Measurements from ENCODE around the gene ZFYVE21.
"Not testable (repeated sequence)": the region's sequence is repeated elsewhere in the genome, so short reads cannot be mapped to it uniquely, and the experiment has no call there.

ZFYVE21 gene

DNA sequence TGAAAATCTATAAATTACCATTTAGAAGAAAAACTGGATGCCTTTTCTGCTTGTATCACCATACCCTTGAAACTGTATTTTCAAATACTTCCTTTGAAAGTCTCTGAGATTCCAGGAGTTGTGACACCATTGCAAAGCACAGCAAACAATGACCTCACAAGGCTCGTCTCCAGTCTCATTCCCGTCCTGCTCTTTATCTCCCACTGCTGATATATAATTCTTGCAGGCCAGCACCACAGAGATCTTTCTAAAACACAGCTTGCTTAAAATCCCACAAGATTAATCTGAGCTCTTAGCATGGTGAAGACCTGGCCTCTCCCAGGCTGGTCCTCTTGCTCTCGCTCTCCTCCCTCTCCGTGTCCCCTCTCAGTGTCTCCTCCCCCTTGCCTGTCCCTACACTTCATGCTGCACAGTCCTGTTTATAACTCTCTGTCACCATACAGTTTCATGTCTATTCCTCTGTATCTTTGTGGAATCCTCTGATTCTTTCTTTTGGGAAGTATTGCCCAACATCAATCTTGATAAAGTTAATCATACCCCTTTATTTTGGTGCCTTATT is 51.8 kb downstream of the ZFYVE21 start:
- Mint-ChIP-seq H3K27me3 (no peaks in the 10 kb centered on the region), H3K9me3 (no peaks in the 10 kb centered on the region), H3K27ac (peak overlapping the region in 1 of 2 donors; percentile 11), H3K36me3 (ENCODE audit: insufficient read depth) (peaks cover 4% of the 10 kb centered on the region), H3K4me1 (ENCODE audit: low read depth in 2 of 2) (peaks cover 5% of the 10 kb centered on the region in 2 donors), H3K4me3 (no peak overlapping the region)
- no peak for ATAC-seq (replicated peaks)
- no peak for DNase-seq

DNA sequence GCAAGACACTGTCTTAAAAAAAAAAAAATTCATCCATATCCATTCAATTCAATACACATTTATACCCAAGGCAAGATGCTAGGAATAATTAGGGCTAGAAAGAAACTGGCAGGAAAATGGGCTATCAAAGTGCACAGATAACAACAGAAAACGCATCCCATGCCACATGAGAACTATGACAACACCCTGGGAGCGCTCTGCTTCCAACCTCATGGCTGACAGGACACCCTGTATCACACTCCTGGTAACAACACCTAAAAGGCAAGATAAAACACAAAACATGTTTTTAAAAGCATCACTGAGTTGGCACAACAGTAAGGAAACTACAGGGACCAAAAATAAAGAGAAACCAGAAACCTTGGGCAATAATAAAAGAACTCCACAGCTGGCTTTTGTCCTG is 54.9 kb downstream of the ZFYVE21 start:
- Mint-ChIP-seq H3K4me3 (no peak overlapping the region), H3K36me3 (ENCODE audit: insufficient read depth) (peaks cover 4% of the 10 kb centered on the region), H3K27ac (no peak overlapping the region), H3K9me3 (no peaks in the 10 kb centered on the region), H3K4me1 (ENCODE audit: low read depth in 2 of 2) (peaks cover under 1 to 1% of the 10 kb centered on the region in 2 donors), H3K27me3 (no peaks in the 10 kb centered on the region)
- ATAC-seq (replicated peaks) (no peak), DNase-seq (no peak)

DNA sequence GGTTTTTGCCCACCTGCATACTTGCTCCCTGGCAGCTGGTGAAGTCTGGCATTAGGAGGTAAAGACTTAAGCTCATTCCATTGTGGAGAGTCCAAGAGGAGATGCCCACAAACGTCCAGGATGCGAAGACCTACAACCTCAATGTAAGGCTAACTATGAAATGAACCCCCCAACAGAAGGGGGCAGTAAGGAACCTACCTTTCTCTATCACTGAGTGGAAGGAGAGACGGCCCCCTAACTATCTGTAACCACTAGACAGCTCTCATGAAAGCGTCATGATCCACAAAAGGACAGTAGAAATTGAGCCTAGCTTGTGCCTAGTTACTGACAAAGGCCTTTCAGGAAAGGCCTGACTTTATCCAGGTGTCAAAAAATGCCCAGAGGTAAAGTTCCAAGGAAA is 55.3 kb downstream of the ZFYVE21 start:
- no peak for DNase-seq
- peaks cover 4% of the 10 kb centered on the region for H3K36me3 Mint-ChIP-seq (ENCODE audit: insufficient read depth)
- no peak overlapping the region for H3K27ac Mint-ChIP-seq
- H3K9me3 Mint-ChIP-seq, result no peaks in the 10 kb centered on the region
- peaks cover 0 to 4% of the 10 kb centered on the region in 2 donors for H3K4me1 Mint-ChIP-seq (ENCODE audit: low read depth in 2 of 2)
- no peaks in the 10 kb centered on the region for H3K27me3 Mint-ChIP-seq
- no peak for ATAC-seq (replicated peaks)
- no peak overlapping the region for H3K4me3 Mint-ChIP-seq

DNA sequence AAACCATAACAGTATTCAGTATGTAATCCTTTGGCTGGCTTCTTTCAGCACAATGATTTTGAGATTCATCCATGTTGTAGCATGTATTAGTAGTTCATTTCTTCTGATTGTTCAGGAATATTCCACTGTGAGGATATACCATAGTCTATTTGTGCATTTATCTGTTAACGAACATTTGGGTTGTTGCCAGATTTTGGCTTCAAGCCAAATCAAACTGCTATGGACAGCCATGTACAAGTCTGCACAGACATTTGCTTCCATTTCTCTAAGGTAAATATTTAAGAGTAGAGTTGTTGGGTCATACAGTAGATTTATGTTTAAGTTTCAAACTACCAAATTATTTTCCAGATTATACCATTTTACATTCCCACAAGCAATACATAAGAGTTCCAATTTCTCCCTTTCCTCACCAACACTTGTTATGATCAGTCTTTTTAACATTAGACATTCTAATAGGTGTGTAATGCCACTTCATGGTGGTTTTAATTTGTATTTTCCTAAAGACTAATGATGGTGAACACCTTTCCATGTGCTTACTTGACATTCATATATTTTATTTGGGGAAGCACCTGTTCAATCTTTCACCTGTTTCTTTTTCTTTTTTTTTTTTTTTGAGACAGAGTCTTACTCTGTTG is 56.6 kb downstream of the ZFYVE21 start:
- Mint-ChIP-seq H3K27me3 (no peaks in the 10 kb centered on the region), H3K9me3 (no peaks in the 10 kb centered on the region), H3K27ac (no peak overlapping the region), H3K4me1 (ENCODE audit: low read depth in 2 of 2) (peaks cover 0 to 4% of the 10 kb centered on the region in 2 donors), H3K36me3 (ENCODE audit: insufficient read depth) (peaks cover 4% of the 10 kb centered on the region), H3K4me3 (no peak overlapping the region)
- DNase-seq (no peak), ATAC-seq (replicated peaks) (no peak)

DNA sequence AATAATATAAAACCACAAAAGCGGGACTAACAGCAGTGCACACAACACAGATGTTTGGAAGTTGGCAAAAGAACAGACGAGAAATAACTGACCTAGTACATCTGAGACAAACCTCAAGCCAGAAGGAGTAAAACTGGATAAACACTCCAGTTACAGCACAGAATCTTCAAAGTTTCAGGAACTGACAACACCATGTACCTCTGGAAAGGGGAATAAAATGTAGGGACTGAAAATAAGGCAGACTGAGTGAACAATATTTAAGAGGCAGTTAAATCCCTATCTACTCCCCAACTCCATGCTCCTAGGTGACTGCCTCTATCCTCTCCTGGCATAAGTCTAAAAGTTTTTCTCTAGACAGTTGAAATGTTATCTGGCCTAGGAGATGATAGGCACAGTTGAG is 57.9 kb downstream of the ZFYVE21 start:
- Mint-ChIP-seq H3K27me3 (no peaks in the 10 kb centered on the region), H3K9me3 (no peaks in the 10 kb centered on the region), H3K27ac (no peak overlapping the region), H3K4me3 (no peak overlapping the region), H3K4me1 (ENCODE audit: low read depth in 2 of 2) (peaks cover 0 to 4% of the 10 kb centered on the region in 2 donors), H3K36me3 (ENCODE audit: insufficient read depth) (peaks cover 13% of the 10 kb centered on the region)
- ATAC-seq (replicated peaks) (no peak), DNase-seq (no peak)

DNA sequence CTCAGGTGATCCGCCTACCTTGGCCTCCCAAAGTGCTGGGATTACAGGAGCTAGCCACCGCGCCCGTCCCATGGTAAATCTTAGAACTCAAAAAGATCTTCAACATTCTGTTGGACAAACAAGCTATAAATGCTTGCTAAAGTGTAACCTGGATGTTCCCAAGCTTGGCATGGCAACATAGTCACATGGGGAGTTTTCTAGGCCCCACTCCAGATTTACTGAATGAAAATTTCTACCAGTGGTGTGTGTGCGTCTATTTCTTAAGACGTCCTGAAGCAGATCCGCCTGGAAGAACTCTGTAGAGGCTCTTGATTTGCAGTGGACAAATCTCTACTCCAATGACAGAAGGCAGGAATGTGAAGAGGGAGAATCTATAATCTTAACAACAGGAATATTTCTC is 59.9 kb downstream of the ZFYVE21 start:
- no peaks in the 10 kb centered on the region for H3K27me3 Mint-ChIP-seq
- peaks cover 8% of the 10 kb centered on the region for H3K36me3 Mint-ChIP-seq (ENCODE audit: insufficient read depth)
- no peak overlapping the region for H3K4me3 Mint-ChIP-seq
- peaks cover 0 to 4% of the 10 kb centered on the region in 2 donors for H3K4me1 Mint-ChIP-seq (ENCODE audit: low read depth in 2 of 2)
- ATAC-seq (replicated peaks) (no peak), DNase-seq (no peak)
- peak overlapping the region in 1 of 2 donors; percentile 49 for H3K27ac Mint-ChIP-seq
- H3K9me3 Mint-ChIP-seq, result no peaks in the 10 kb centered on the region

DNA sequence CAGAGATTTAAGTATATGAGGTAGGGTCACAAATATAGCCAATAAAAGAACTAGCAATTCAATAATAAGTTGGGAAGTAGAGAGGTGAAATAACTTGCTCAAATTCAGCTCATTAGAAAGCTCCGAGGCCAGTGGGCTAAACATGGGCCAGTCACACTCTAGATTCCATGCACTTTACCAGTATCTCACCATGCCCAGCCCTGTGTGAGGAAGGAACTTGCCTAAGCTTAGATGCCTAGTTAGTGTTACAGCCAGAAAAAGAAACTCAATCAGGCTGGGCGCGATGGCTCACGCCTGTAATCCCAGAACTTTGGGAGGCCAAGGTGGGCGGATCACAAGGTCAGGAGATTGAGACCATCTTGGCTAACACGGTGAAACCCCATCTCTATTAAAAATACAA is 60.7 kb downstream of the ZFYVE21 start:
- H3K27ac Mint-ChIP-seq, result peak overlapping the region in 1 of 2 donors; percentile 49
- H3K9me3 Mint-ChIP-seq; ATAC-seq (replicated peaks); H3K4me1 Mint-ChIP-seq (ENCODE audit: low read depth in 2 of 2); DNase-seq; H3K27me3 Mint-ChIP-seq; H3K36me3 Mint-ChIP-seq (ENCODE audit: insufficient read depth); H3K4me3 Mint-ChIP-seq: not testable (repeated sequence)

DNA sequence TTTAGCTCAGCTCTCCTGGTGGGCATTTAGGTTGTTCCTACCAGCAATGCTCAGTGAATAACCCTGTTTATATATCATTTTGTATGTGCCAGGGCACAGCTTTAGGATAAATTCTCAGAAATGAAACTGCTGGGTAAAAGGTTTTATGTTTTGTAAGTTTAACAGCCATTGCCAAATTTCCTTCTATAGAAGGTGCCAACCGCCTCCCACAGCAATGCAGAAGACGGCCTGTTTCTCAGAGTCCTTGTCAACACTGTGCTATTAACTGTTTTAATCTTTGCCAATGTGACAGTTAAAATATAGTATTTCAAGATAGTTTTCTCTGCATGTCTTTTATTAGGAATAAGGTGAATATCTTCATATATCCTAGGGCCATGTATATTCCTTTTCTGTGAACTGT is 66.8 kb downstream of the ZFYVE21 start:
- no peaks in the 10 kb centered on the region for H3K9me3 Mint-ChIP-seq
- no peak for DNase-seq

More for the DNA sequence above, 66.8 kb downstream of the ZFYVE21 start:
- Mint-ChIP-seq H3K4me3 (no peak overlapping the region), H3K27me3 (no peaks in the 10 kb centered on the region), H3K4me1 (ENCODE audit: low read depth in 2 of 2) (no peaks in the 10 kb centered on the region), H3K36me3 (ENCODE audit: insufficient read depth) (peaks cover 14% of the 10 kb centered on the region), H3K27ac (no peak overlapping the region)
- ATAC-seq (replicated peaks), result no peak

All from effector memory CD8-positive, alpha-beta T cell (primary cell).